GM19438 (cell line): ENCODE data around the gene OBSL1.

Experiments
- ATAC-seq: cut with Tn5 transposase; IDR thresholded peaks from one replicate; pipeline ENCODE4 v1.9.1; 2021; ENCODE audit warnings: low read depth; ENCODE audit not compliant: unreplicated experiment

Gene OBSL1

GRCh38 chr2:219567791-219568361, 3.5 kb downstream of the OBSL1 start:
- ATAC-seq = no peak

GRCh38 chr2:219567131-219567530, 4.2 kb downstream of the OBSL1 start:
- ATAC-seq = no peak

- no peak for ATAC-seq
Observed at GRCh38 chr2:219566640-219567039, 4.7 kb downstream of the OBSL1 start.

GRCh38 chr2:219565130-219566080, 5.9 kb downstream of the OBSL1 start:
- no peak for ATAC-seq

- ATAC-seq = no peak
Observed at GRCh38 chr2:219563271-219563928, 7.9 kb downstream of the OBSL1 start.

GRCh38 chr2:219562049-219563020, 9.0 kb downstream of the OBSL1 start:
- ATAC-seq = no peak

GRCh38 chr2:219561179-219562048, 9.9 kb downstream of the OBSL1 start:
- ATAC-seq = no peak

GRCh38 chr2:219560893-219561178, 10.5 kb downstream of the OBSL1 start:
- ATAC-seq = no peak

GRCh38 chr2:219560037-219560892, 11.1 kb downstream of the OBSL1 start:
- ATAC-seq = no peak

- no peak for ATAC-seq
Observed at GRCh38 chr2:219559156-219559915, 12.0 kb downstream of the OBSL1 start.

GRCh38 chr2:219557791-219558785, 13.3 kb downstream of the OBSL1 start:
- ATAC-seq = no peak

GRCh38 chr2:219557320-219557719, 14.0 kb downstream of the OBSL1 start:
- ATAC-seq = no peak

GRCh38 chr2:219556413-219556812, 14.9 kb downstream of the OBSL1 start:
- no peak for ATAC-seq

GRCh38 chr2:219555956-219556355, 15.4 kb downstream of the OBSL1 start:
- ATAC-seq = no peak

- no peak for ATAC-seq
Observed at GRCh38 chr2:219554350-219554749, 17.0 kb downstream of the OBSL1 start.

- no peak for ATAC-seq
Observed at GRCh38 chr2:219553463-219553963, 17.8 kb downstream of the OBSL1 start.

- ATAC-seq = no peak
Observed at GRCh38 chr2:219553168-219553417, 18.2 kb downstream of the OBSL1 start.
